ENCODE measurements around the gene DNAH17. TPM values are rescaled to one million over a fixed set of nuclear protein-coding genes. Genes with fewer than 3 reads are reported as not detected.

Gene DNAH17
- total RNA-seq, 1 experiment from 2014 or later, result 0.13 TPM

- no peak overlapping the region for H3K4ac ChIP-seq (ENCODE audit: low read depth, low read length)
- peaks cover 1% of the 10 kb centered on the region for H3K27me3 Mint-ChIP-seq (ENCODE audit: low read depth)
- no peak overlapping the region for H2BK5ac ChIP-seq (ENCODE audit: insufficient read length, low read length)
- H2BK12ac ChIP-seq (ENCODE audit: insufficient read length, low read depth, low read length), result no peak overlapping the region
- no peak for TF ChIP-seq CTCF (conservative IDR thresholded peaks at IDR 0.05)
- H3K56ac ChIP-seq (ENCODE audit: insufficient read length, low read depth, low read length), result no peak overlapping the region
- H3K9ac ChIP-seq (ENCODE audit: extremely low read depth, insufficient read length, low read length), result no peak overlapping the region
- no peaks in the 10 kb centered on the region for H3K9me3 ChIP-seq (ENCODE audit: control insufficient read depth, low read depth, low read length)
- no peak overlapping the region for H3K23ac ChIP-seq (ENCODE audit: insufficient read length, low read depth, low read length)
- no peaks in the 10 kb centered on the region for H3K9me3 Mint-ChIP-seq
- H3K27me3 ChIP-seq (ENCODE audit: insufficient read depth, low read length), result no peaks in the 10 kb centered on the region
- H4K91ac ChIP-seq (ENCODE audit: insufficient read length, low read depth, low read length), result no peak overlapping the region
- no peak overlapping the region for H4K5ac ChIP-seq (ENCODE audit: insufficient read length, low read depth, low read length)
- H2BK20ac ChIP-seq (ENCODE audit: low read depth, low read length, poor library complexity, severe bottlenecking), result no peak overlapping the region
- no peak overlapping the region for H3K4me2 ChIP-seq (ENCODE audit: insufficient read depth, insufficient read length, low read length)
- H2AFZ ChIP-seq (ENCODE audit: low read length), result no peak overlapping the region
- H3K23me2 ChIP-seq (ENCODE audit: insufficient read length, low read depth, low read length, poor library complexity, severe bottlenecking), result no peaks in the 10 kb centered on the region
- WGBS (ENCODE audit: extremely low coverage, insufficient read length, low lambda C conversion rate), result no CpG with 5 or more reads among the region's 5 CpGs
- H3K27ac ChIP-seq (ENCODE audit: insufficient read length, low read depth, low read length), result no peak overlapping the region
- H3K14ac ChIP-seq (ENCODE audit: insufficient read depth, low read length), result no peak overlapping the region
- H4K20me1 ChIP-seq (ENCODE audit: control insufficient read depth, insufficient read depth, insufficient read length), result no peaks in the 10 kb centered on the region
- H2BK120ac ChIP-seq (ENCODE audit: low read depth, low read length, poor library complexity, severe bottlenecking), result no peak overlapping the region
- no peak overlapping the region for H2AK5ac ChIP-seq (ENCODE audit: insufficient read length, low read length)
- peaks cover 11 to 25% of the 10 kb centered on the region in 2 experiments for H3K4me1 Mint-ChIP-seq
- H3K18ac ChIP-seq (ENCODE audit: insufficient read length, low read depth, low read length), result no peak overlapping the region
- H3T11ph ChIP-seq (ENCODE audit: low read length), result no peak overlapping the region
- H4K8ac ChIP-seq (replicated peaks; ENCODE audit: insufficient read length, low read depth, low read length), result no peak overlapping the region
- DNase-seq, result no peak
- peaks cover 7% of the 10 kb centered on the region for H3K4me1 ChIP-seq (ENCODE audit: insufficient read depth, low read length)
- no peaks in the 10 kb centered on the region for H3K36me3 Mint-ChIP-seq (ENCODE audit: insufficient read depth in 1 of 3, low read depth in 3 of 3)
- peak overlapping the region in 1 of 3 experiments; percentile 41; a peak in 1 of 7 replicates for H3K27ac Mint-ChIP-seq
- no peaks in the 10 kb centered on the region for H3K79me2 ChIP-seq (ENCODE audit: insufficient read depth, low read length)
- H3K79me1 ChIP-seq (ENCODE audit: insufficient read depth, low read depth, low read length, poor library complexity, severe bottlenecking), result no peaks in the 10 kb centered on the region
- H3K4me3 Mint-ChIP-seq, result no peak overlapping the region
- no peak overlapping the region for H2BK15ac ChIP-seq (ENCODE audit: low read depth, low read length)
These were observed 22.2 kb upstream of the DNAH17 start for GRCh38 chr17:78599419-78599818.

Measured in H9 (cell line).